ENCODE data around the gene ETHE1. TPM values are rescaled to one million over a fixed set of nuclear protein-coding genes. Genes with fewer than 3 reads are reported as not detected.

Gene ETHE1
- total and polyA plus RNA-seq, 2 donors (not counting 1 experiment from before 2014, with no cell fraction given) = 16.0 to 39.4 TPM

GRCh38 chr19:43481701-43482100 lies 45.3 kb downstream of the ETHE1 start:
- no peaks in the 10 kb centered on the region for H3K79me2 ChIP-seq (ENCODE audit: control insufficient read depth, insufficient read depth, low read length)
- H3K27ac ChIP-seq (ENCODE audit: low read length in 2 of 2) = no peak overlapping the region
- no peak for ATAC-seq (ENCODE audit: low read depth)
- Mint-ChIP-seq H3K4me3 (no peak overlapping the region), H3K9me3 (ENCODE audit: insufficient read depth) (no peaks in the 10 kb centered on the region), H3K4me1 (peaks cover 4% of the 10 kb centered on the region), H3K27me3 (no peaks in the 10 kb centered on the region), H3K27ac (no peak overlapping the region)
- CTCF ChIA-PET = no interaction called here
- no peak overlapping the region for H3K9ac ChIP-seq (ENCODE audit: low read length)
- peaks cover 4 to 8% of the 10 kb centered on the region in 2 donors for H3K4me1 ChIP-seq (ENCODE audit: control insufficient read depth in 2 of 2, insufficient read depth in 2 of 2, low read length in 2 of 2)
- no peak overlapping the region for H2AFZ ChIP-seq (ENCODE audit: insufficient read depth, low read depth, low read length, poor library complexity, severe bottlenecking)
- H3K36me3 ChIP-seq (replicated peaks in 1 of 2; ENCODE audit: control extremely low read depth in 1 of 2, control insufficient read depth in 1 of 2, extremely low read depth in 1 of 2, insufficient read depth in 2 of 2, low read length in 1 of 2) = peaks cover 0 to 8% of the 10 kb centered on the region in 2 experiments
- no peaks in the 10 kb centered on the region for H4K20me1 ChIP-seq (ENCODE audit: control insufficient read depth, insufficient read depth, low read length, poor library complexity, severe bottlenecking)
- intact Hi-C loops (cut with micrococcal nuclease) = no loop called here
- DNase-seq = no peak
- no peak overlapping the region for H3K4me2 ChIP-seq (replicated peaks; ENCODE audit: low read depth, low read length, poor library complexity, severe bottlenecking)
- H3K27me3 ChIP-seq (replicated peaks in 1 of 4; ENCODE audit: control extremely low read depth in 1 of 4, control insufficient read depth in 3 of 4, insufficient read depth in 4 of 4, low read length in 3 of 4) = no peaks in the 10 kb centered on the region
- WGBS (ENCODE audit: insufficient coverage) = 100% methylated on average over 3 of the region's 6 CpGs
- POLR2A ChIA-PET = no interaction called here
- no peak for TF ChIP-seq CTCF (IDR thresholded peaks at IDR 0.05)
- TF ChIP-seq EZH2 (IDR thresholded peaks at IDR 0.05; ENCODE audit: borderline replicate concordance, insufficient read depth, low read depth, low read length, poor library complexity, severe bottlenecking) = no peak
- H3K9me3 ChIP-seq (ENCODE audit: control extremely low read depth in 1 of 3, control insufficient read depth in 2 of 3, insufficient read depth in 1 of 3, low read length in 2 of 3) = no peaks in the 10 kb centered on the region
- H3K4me3 ChIP-seq (ENCODE audit: control extremely low read depth in 1 of 5, extremely low read depth in 1 of 5, insufficient read depth in 1 of 5, low read depth in 2 of 5, low read length in 4 of 5) = no peak overlapping the region

GRCh38 chr19:43480574-43480973 lies 46.4 kb downstream of the ETHE1 start:
- Histone ChIP-seq H3K9ac (ENCODE audit: low read length) (no peak overlapping the region), H3K27ac (ENCODE audit: low read length in 2 of 2) (no peak overlapping the region), H3K79me2 (ENCODE audit: control insufficient read depth, insufficient read depth, low read length) (no peaks in the 10 kb centered on the region), H3K4me1 (ENCODE audit: control insufficient read depth in 2 of 2, insufficient read depth in 2 of 2, low read length in 2 of 2) (peaks cover 4 to 6% of the 10 kb centered on the region in 2 donors), H3K4me2 (replicated peaks; ENCODE audit: low read depth, low read length, poor library complexity, severe bottlenecking) (no peak overlapping the region), H2AFZ (ENCODE audit: insufficient read depth, low read depth, low read length, poor library complexity, severe bottlenecking) (no peak overlapping the region), H3K36me3 (replicated peaks in 1 of 2; ENCODE audit: control extremely low read depth in 1 of 2, control insufficient read depth in 1 of 2, extremely low read depth in 1 of 2, insufficient read depth in 2 of 2, low read length in 1 of 2) (peaks cover 0 to 8% of the 10 kb centered on the region in 2 experiments), H4K20me1 (ENCODE audit: control insufficient read depth, insufficient read depth, low read length, poor library complexity, severe bottlenecking) (no peaks in the 10 kb centered on the region), H3K27me3 (replicated peaks in 1 of 4; ENCODE audit: control extremely low read depth in 1 of 4, control insufficient read depth in 3 of 4, insufficient read depth in 4 of 4, low read length in 3 of 4) (no peaks in the 10 kb centered on the region), H3K9me3 (ENCODE audit: control extremely low read depth in 1 of 3, control insufficient read depth in 2 of 3, insufficient read depth in 1 of 3, low read length in 2 of 3) (no peaks in the 10 kb centered on the region), H3K4me3 (ENCODE audit: control extremely low read depth in 1 of 5, extremely low read depth in 1 of 5, insufficient read depth in 1 of 5, low read depth in 2 of 5, low read length in 4 of 5) (no peak overlapping the region)
- Mint-ChIP-seq H3K27ac (no peak overlapping the region), H3K4me3 (no peak overlapping the region), H3K4me1 (peaks cover 2% of the 10 kb centered on the region), H3K9me3 (ENCODE audit: insufficient read depth) (no peaks in the 10 kb centered on the region), H3K27me3 (no peaks in the 10 kb centered on the region)
- ATAC-seq (ENCODE audit: low read depth) (no peak), DNase-seq (no peak)
- POLR2A ChIA-PET = no interaction called here
- TF ChIP-seq CTCF (IDR thresholded peaks at IDR 0.05) = no peak
- no peak for TF ChIP-seq EZH2 (IDR thresholded peaks at IDR 0.05; ENCODE audit: borderline replicate concordance, insufficient read depth, low read depth, low read length, poor library complexity, severe bottlenecking)
- CTCF ChIA-PET = interaction anchor here (1.0 kb wide), 1 partner anchor 33 kb away, joined by 5 read pairs; no protein-coding TSS in a partner anchor
- whole genome bisulfite sequencing (ENCODE audit: insufficient coverage) = 100% methylated on average over 1 of the region's 3 CpGs
- intact Hi-C loops (cut with micrococcal nuclease) = no loop called here

All from B cell (primary cell).